NCI-H146 (cell line): ENCODE results near the gene LSM12.
"Not testable (repeated sequence)": the region's sequence is repeated elsewhere in the genome, so short reads cannot be mapped to it uniquely, and the experiment has no call there.

ENCODE experiments used
- DNase-seq: peaks from one replicate; lab custom pipeline; 2025; lab: John Stamatoyannopoulos, UW

LSM12 gene

DNA sequence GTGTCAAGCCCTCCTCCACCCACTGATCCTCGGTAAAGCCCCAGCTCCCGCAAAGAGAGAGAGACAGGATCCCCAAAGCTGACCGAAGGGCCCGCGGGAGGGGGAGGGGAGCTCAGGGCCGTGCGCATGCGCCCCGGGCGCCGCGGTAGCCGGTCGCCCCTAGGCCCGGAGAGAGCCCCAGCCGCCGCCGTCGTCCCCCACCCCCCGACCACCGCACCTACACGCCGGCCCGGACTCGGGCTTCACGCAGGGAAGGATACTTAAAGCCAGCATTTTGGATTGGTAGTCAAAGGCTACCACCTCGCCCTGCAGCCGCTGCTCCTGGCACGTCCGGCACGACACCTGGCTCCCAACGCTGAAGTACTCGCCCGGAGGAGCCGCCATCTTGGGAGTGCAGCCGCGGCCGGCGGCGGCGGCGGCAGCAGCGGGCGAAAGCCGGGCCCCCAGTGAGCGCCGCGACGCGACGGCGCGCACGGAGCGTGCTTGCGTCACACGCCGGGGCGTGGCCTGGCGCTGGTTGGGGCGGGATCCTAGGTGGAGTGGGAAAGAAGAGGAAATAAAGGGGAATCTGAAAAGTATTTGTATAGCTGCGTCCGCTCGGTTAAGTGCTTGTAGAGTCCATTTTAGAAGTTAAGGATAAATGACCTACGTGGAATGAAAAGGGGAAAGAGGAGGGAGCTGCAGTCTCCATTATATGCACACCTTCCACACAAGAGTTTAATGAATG lies at the start of gene LSM12:
TSS of gene LSM12 (minus strand) at position 468 of the 727 bp plus-strand sequence. CDS start at position 384, 84 bp downstream.
- DNase-seq = peak; percentile 92

DNA sequence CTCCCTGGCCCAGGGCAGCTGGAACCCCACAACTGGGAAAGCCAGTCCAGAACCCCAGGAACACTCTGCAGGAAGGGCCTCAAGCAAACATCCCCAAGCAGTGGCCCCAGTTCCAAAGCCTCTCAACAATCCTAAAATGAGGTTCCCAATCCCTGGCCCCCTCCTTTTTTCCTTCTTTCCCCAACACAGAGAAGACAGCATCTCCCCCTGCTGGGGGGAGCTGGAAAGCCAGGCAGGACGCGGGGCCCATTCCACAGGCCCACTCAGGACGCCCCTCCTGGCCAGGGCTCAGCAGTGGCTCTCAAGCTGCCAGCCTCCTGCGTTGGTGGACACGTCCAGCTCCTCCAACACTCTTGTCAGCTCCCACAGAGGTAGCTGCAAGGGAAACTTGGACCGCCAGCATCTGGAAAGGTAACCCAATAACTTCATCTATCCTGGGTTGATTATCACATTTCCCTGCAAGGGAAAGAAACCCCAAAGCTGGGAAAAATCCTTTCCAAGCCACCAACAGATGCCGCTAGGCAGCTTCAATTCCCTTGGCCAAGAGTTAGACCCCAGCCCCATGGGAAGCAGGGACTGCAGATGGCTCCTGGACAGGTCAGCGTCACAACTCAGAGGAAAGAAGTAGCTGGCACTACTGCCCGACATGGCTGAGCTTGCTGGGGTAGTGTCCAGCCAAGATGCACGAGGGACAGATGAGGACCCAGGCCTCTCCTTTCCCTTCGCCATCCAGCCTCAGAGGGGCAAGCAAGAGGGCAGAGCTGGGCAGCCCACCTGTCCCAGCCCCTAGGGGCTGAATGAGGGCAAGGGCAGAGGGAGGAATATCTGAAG lies 49.3 kb upstream of the LSM12 start:
- peak; percentile 12 for DNase-seq

DNA sequence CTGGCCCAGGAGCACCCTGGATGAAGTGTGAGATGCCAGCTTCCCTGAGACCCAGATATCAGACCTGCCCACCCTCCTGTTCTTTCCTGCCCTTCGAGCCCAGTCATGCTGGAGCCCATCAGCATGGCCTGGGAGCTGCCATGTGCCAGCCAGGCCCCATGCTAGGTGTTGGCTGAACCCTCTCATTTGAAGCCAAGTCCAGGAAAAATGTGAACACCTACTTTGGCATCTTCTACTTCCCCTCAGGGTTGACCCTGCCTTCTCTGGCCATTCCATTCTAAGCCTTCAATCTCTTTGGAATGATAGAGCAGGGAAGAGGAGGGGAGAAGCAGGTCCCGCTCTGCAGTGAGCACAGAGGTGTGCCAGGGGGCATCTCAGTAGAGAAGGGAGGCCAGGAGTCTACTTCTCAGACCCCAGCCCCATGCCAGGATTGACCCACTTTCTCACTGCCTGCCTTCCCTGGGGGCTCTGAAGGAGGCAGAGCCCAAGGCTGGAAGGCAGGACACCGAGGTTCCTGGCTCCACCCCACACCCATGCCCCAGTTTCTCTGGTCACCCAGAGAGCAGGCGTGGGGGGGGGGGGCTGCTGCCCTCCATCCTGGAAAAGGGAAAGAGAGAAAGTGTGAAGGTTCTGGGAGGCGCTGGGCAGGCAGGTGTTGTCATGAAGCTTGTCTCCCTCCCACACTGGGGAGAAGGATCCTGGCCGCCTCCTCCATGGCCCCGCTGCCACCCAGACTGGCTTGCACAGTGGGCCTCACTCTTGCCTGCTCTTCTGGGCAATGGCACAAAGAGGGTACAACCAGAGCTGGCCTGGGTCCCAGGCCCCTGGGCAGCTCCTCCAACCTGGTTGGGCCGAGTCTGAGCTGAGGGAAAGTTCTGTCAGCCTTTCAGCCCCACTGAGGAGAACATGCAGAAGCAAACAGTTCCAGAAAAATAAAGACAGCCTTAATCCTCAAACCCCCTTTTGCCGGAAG lies 47.7 kb upstream of the LSM12 start:
- no peak for DNase-seq

DNA sequence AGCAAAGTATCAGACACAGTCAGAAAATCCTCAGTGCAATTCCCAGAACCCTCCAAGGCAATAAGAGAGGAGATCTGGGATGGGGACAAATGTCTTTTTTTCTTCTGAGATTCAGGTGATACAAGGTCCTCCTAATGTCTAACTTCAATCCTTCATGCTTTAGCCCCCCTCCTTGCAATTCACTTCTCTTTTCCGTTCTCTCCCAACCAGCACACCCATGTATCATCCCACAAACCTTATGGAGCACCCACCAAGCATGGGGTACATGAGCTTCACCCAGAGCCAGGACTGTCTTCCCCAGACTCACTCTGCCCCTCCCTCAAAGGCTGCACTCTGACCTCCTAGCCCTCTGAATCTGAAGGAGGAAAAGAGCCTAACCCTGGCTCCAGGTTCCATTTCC lies 46.9 kb upstream of the LSM12 start:
- no peak for DNase-seq

DNA sequence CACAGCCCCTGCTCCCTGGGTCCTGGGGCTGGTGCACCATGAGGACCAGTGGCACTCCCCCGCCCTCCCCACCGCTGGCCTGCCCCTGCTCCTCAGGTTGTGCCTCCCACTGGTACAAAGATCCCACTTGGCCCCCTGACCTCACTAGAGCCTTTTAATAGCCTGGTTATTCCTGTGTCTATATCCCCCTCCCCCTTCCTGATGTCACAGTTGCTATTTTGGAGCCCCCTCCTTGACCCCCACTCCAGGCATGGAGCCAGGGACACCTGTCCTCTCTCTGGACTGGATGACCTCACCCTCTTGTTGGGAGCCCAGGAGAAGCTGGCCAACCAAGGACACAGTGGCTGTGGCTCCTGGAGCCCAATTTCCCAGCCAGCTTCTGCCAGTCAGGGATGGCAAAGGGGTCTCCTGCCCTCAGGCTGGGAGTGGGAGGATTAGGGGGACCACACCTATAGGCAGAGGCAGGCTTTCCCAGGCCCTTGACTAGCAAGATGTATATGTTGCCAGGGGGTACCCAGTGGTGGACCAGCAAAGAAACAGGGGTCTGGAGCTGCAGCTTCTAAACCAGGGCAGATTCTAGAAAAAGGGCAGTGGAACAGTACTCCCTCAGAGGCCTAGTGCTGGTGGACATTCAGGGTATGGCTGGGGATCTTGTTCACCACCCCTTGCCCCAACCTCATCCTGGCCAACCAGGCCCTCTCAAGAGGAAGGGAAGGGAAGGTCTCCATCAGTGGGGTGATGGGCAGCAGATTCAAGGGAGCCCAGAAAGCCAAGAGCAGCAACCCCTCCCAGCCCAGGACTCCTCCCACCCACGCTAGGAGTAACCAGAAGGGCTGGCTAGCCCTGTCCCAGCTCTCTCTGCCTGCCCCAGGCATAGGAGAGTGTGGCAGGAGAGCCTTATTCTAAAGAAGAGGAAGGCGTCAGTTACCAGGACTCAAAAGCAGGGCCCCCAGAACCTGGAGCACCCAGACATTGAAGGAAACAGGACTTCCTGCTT lies 46.1 kb upstream of the LSM12 start:
- no peak for DNase-seq

DNA sequence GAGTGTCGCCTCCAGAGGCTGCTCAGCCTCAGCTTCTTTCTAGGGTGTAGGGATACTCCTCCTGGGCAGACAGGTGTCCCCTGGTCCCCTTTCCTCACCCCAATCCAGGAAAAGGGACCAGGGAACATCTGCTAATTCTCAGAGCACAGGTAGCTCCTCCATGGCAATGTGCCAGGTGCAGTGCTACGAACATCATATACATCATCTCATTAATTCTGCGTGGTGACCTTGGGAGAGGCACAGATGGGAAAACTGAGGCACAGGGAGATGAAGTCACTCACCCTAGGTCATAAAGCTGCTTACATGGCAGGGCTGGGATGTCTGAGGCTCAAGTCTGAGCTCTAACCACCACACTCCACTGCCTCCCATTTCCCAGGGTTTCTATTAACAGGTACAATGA lies 45.3 kb upstream of the LSM12 start:
- no peak for DNase-seq

DNA sequence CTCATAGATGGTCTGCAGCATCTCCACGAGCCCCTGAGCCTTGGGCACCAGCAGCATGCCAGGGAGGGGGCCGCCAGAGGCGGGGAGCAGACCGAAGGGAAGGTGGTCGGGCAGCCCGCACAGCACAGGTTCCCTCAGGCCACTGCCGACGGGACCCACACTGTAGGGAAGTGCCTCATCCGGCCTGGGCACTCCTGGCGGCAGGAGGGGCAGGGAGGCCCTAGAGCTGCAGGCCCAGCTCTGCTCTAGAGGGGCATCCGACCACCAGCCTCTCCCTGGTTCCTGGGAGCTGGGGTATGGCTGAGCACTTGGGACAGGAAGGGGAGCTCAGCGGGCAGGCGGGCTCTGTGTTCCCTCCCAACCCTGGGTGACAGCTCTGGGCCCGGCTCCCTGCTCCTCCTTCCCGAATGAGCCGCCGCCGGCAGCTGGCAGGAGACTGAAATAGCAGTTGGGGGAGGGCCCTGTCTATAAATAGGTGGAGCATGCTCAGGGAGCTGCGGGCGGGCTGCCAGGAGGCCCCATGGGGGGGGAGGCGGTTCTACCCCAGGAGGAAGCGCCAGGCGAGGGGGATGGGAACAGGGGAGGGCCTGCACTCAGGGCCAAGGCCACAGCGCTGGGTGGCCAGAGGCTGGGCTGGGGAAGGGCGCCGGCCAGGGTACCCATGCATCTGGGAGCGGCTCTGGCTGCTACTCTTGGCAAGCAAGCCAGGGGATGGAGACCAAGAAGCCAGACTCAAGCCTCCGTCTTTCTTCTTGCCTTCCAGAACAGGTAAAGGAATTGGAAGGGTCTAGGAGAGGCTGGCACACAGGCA lies 44.6 kb upstream of the LSM12 start:
- peak; percentile 95 for DNase-seq

DNA sequence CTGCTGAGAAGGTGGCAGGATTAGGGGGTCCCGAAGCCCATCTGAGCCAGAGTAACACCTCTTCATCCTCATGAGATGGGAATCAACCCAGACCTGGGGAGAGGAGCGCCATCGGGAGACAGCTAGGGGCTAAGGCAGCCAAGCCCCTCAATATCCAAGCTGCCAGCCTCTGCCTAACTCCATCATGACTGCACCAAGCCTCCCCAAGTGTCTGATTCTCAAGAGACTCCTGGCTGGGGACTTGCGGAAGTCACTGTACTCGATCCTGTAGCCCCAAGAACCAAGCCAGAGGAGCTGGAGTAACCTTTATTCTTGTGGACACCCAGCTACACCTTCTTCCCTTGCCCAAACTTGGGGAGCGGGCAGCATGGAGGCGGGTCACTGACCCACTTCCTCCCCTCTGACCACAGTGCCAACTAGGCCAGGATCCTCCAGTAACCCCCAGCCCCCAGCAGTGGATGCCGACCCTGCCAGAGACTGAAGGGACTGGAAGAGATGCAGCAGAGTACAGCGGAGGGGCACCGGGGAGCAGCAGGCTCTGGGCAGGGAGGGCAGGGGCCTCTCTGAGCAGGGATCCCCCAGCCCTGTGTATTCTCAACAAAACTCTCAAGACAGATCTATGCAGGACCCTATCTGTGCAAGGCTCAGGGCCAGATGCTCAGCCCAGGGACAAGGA lies 43.7 kb upstream of the LSM12 start:
- no peak for DNase-seq

DNA sequence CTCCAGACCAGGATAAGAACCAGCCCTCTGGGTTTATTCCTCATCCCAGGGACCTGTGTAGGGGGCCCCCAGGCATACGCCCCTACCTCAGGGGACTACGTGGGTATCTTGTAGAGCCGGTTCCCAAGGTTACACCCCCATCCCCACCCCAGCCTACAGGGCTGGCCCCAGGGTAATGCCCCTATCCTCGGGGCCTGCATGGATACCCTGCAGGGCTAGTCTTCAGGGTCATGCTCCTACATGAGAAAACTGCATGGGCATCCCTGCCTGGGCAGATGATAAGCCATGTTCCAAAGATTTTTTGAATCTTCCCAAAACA lies 42.8 kb upstream of the LSM12 start:
- no peak for DNase-seq

DNA sequence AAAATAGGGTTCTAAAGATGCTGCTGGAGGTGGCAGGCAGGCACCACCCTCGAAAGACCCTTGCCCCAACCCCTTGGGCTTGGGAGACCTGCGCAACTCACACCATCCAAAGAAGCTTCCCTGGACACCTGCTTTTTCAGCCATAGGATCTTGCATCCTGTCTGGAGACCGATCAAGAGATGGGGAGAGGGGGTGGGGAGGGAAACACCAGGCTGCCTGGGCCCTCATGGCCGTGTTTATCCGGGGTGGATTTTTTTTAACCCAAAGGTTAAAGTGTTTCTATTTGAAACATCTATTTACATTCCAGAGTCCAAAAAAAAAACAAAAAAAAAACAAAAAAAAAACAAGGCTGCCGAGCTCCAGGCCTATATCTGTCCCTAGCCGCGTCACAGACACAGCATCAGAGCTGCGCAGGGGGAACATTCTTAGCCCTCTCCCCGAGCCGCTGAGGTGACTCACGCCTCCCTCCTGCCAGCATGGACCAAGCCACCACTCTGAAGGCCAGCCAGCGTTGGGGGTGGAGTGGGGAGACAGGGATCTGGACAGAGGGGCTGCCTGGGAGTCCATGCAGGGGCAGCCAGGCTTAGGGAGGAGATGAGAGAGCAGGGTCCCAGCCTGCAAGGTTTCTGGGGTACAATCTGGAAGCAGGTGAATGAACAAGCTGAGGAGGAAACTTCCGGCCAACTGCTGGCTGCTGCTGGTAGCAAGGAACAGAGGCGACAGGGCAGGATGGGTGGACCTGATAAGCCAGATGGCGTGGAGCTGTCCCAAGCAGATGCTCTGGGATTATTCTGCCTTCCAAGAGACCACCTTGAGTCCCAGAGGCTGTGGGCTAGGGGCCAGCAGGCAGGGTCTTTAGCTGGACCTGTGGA lies 42.2 kb upstream of the LSM12 start:
- no peak for DNase-seq

DNA sequence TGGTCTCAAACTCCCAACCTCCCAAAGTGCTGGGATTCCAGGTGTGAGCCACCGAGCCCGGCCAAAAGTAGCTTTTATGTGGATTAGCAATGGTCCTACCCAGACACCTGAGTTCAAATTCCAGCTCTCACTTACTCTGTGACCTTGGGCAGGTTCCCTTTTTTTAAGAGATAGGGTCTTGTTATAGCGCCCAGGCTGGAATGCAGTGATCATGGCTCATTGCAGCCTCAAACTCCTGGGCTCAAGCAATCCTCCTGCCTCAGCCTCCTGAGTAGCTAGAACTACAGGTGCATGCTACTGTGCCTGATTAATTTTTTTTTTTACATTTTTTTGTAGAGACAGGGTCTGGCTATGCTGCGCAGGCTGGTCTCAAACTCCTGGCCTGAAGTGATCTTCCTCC lies 40.3 kb upstream of the LSM12 start:
- no peak for DNase-seq

DNA sequence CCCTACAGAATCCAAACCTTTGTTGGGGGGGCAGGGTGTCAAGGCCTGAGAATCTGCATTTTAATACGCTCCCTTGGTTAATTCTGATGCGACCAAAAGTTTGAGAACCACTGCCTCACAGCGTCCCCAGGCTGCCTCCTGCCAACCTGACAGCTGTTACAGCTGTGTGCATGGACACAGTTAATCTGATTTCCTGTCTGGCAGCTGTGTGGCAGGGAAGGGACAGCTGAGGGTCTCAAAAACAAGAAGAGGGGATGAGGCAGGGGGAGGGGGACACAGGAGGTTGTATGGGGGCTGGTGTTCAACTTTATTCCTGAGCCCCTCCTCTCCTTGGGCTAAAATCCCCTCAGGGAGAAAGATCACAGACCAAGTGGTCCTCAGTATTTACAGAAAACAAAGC lies 39.5 kb upstream of the LSM12 start:
- no peak for DNase-seq

DNA sequence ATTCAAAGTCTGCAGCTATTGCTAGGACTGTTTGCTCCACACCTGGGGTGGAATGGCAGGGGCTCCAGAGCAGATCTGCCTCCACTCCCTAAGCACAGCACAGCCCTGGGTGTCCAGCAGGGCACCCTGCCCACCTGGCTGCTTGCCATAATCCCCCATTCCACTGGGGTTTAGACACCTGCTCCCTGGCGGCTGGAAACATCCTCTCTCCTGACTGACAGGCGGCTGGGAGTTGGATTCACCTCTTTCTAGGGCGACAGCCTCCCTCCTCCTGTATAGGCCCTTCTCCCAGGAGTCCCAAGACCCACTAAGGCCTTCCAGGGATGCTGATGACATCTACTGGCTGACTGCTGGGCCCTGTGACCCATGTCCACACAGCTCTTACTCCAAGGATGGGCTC lies 39.0 kb upstream of the LSM12 start:
- DNase-seq = peak; percentile 38

DNA sequence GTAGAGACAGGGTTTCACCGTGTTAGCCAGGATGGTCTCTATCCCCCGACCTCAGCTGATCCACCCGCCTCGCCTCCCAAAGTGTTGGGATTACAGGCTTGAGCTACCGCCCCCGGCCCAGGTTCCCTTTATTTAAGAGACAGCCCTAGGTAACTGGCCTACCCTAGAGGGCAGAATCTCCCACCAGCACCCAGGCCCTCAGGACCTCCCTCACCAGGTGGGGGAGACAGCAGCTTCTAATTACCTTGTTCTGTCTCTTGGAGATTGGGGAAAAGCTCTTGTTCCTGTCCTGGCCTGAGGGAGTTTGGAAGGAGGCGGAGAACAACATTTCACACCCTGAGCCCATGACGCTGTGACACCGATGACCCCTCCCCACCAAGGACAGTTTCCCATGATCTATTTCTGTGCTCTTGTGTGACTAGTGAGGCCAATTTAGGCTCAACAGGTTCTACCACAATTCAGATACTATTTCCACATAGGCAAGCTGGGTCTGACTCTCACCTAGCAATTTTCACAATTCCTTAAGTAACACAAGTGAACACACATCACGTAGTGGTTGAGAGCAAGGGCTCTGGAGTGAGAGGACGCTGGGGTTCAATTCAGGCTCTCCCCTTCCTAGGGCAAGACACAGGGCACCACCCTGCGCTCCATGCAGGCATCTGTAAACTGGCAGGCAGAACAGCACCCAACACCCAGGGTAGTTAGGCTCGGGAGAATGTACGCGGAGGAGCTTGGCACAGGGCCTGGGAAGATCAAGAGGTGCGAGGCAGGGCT lies 36.6 kb upstream of the LSM12 start:
- no peak for DNase-seq

DNA sequence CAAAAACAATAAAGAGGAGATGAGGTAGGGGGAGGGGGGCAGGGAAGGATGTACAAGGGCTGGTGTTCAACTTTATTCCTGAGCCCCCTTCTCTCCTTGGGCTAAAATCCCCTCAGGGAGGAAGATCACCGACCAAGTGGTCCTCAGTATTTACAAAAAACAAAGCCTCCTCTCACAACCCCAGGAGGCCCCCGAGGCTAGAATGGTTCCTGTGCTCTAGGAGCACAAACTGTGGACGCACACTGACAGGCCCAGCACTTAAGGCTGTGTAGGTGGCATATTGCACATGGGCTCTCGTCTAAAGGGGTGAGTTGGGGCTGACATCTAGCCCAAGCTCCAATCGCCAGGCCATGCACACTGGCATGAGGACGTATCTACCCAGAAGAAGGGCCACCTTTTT lies 35.4 kb upstream of the LSM12 start:
- not testable (repeated sequence) for DNase-seq

DNA sequence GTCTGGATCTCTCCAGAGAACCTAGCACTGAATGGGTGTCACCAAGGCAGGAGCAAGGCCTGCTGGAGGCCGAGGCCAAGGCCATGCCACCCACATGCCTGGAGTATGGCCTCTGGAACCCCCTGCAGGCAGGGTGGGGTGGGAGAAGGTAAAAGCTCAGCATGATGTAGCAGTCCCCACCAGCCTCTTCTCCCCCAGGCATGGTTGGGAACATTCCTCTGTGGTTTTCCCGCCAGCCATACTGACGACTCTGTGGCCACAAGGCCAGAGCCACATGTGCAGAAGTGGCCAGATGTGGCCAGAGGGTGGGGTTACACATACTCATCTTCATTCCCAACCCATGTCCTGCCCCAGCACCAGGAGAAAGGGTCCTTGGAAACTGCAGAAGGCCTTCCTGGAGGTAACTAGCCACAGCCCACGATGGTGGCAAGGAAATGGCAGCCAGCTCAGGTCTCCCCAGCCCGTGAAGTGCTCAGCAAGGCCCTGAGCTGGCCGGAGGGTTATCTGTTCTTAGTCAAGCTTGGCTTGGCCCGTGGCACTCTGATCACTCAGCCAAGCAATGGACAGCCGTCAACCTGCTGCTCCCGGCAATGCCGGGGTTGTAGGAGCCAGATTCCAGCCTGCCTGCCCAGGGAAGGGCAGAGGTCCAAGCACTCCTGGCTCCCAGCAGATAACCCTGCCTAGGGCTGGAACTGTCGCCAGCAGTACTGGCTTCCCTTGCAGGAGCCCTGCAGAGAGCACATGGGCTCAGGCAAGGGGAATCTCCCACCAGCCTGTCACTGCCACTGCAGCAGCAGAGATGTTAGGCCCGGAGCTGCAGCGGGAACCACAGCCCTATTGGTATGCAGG lies 30.9 kb upstream of the LSM12 start:
- DNase-seq = no peak
